GM12875 (cell line): ENCODE measurements around the gene CARD11.

Source experiments
- H3K4me3 ChIP-seq: one replicate; pipeline ENCODE4 v1.5.1; 2011; ENCODE audit warnings: low read depth, low read length, control low read depth
- CTCF ChIP-seq: IDR thresholded peaks from 2 replicates; pipeline ENCODE4 v1.5.1; 2011; ENCODE audit warnings: low read depth, mild to moderate bottlenecking, control low read depth, inconsistent platforms, low read length, moderate library complexity, borderline replicate concordance; ENCODE audit not compliant: insufficient read depth

CARD11 gene

DNA sequence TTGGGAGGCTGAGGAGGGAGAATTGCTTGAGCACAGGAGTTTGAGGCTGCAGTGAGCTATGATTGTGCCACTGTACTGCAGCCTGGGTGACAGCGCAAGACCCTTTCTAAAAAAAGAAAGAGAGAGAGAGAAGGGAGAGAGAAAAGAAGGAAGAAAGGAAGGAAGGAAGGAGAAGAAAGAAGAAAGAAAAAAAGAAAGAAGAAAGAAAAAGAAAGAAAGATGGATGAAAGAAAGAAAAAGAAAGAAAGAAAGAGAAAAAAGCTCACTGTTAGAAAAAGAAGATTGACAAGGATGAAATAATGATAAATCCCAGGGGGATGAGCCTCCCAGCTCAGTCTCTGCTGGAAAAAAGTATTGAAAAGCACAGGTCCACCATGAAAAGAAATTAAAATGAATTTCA lies 22.8 kb upstream of the CARD11 start:
- TF ChIP-seq CTCF: no peak
- H3K4me3 ChIP-seq: no peak overlapping the region

DNA sequence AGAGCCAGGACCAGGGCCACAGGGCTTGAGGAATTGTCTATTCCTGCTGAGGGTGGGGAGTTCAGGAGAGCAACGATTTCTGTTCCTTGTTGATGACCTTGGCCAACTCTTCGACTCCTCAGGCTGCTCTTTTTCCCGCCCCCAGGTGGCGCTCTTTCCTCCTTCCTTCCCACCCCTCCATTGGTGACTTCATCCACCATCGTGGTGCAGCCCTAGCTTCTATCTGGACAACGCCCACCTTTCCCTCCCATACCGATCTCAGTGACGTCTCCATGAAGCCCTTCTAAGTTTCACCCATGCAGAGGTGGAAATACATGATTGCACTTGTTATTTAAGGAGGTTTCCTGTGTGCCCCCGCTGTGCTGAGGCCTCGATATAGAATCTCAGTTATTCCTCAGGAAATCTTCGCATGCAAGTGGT lies 22.1 kb upstream of the CARD11 start:
- H3K4me3 ChIP-seq: no peak overlapping the region
- TF ChIP-seq CTCF: peak; percentile 82

DNA sequence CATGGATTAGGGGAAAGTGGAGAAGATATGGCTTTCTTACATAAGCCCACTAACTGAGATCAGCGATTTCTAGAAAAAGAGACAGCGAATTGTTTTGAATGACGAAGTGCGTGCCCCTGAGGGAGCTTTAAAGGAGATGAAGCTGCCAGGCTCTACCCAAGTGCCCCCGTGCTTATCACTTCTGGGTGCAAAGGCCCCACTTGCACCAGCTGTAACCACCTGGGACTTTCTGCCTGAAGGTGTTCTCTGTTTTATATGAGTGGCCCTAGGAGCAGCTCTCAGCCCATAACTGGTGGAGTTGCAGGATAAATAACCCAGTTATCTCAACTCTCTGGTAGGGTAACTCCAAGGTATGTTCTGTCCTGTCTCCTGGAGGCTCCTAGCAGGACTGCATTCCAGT lies 20.4 kb upstream of the CARD11 start:
- H3K4me3 ChIP-seq: no peak overlapping the region
- TF ChIP-seq CTCF: no peak

DNA sequence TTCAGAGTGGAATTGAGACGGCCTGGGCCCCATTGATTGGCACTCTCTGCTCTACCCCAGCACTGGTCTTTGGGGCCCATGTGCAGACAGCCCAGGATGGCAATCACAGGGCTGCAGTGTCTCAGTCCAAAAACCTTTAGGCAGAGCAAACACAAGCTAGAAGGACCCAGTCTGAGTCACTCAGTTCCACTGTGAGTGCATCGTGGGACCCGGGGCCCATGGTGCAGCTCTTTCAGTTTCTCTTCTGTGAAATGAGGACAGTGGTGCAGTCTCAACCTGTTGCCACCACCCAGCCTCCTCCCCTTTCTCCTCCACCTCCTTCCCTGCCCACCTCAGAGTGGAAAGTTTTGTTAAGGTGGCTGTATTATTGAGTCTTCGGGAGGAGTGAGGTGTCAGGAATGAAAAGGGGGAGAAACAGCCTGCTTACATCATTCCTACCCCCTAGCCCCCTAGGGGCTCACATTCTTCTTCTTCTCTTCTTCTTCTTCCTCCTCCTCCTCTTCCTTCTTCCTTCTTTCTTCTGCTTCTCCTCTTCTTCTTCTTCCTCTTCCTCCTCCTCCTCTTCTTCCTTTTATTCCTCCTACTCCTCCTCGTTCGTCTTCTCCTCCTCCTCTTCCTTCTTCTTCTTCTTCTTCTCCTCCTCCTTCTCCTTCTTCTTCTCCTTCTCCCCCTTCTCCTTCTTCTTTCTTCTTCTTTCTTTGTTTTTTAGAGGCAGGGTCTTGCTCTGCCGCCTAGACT lies 19.5 kb upstream of the CARD11 start:
- H3K4me3 ChIP-seq: peak overlapping the region; percentile 21
- TF ChIP-seq CTCF: no peak

DNA sequence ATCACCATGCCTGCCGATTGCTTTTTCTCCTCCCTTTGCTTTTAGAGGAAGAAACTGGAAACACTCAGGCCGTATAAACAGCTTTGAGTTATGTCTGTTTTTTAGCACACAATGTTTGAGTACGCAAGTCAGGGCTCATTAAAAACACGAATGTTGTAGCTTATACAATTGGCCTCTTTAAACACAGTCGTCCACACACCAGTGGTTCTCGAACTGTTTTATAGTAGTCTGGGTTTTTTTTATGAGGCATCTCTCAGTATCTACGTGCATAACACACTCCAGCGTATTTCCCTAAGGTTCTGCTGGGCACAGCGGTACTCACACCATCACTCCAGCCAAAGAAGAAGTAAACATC lies 13.4 kb upstream of the CARD11 start:
- no peak overlapping the region for H3K4me3 ChIP-seq
- TF ChIP-seq CTCF: no peak

DNA sequence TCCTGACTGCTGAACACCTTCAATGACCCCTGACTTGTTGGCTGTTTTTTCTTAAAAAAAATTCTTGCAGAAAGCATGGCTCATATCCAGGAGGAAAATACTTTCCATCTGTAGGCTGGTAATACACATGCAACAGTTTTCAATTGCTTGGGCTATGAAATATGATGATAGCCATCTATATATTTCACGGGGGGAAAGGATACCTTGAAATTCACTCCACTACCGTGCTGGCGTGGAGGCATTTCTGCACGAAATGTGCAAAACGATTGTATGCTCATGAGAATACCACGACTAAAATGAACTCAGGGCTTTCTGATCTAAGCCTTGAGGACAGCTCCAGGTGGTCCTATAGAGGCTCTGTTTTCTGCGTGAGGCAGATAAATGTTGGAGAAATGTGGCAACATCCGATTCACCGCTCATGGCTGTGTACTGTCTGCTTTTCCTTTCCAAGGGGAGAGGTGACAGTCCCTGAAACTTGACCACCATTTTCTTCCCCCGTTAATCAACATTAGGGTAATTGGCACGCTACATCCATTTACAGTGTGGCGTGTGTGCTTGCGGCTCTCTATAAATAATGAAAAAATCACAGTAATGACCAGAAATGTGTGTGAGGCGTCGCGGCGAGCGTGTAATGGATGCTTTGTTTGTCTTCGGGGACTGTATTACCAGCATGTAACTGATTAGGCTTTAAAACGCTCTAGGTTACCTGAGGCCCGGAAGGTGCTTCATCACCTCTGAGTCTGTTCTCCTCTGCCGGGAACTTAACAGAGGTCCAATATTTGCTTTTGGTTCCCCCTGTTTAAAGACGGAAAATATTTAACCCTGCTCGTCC lies 12.8 kb upstream of the CARD11 start:
- H3K4me3 ChIP-seq: no peak overlapping the region
- TF ChIP-seq CTCF: no peak

DNA sequence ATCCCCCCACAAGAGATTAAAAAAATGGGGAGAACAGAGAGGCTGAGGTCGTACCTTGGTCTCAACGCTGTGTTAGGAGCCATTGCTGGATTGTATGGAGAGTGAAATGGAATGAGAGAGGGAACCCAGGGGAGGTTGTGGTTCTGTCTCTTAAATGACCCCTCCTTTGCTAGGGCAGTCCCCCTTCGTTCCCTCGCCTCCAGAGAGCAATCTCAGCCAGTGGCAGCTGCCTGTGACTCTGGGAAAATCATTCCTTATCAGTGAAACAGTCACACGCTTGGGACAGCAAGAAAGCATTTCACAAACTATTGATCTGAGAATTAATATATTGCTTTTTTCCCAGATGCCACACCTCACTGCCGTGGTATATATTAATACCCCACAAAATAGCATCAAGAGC lies 12.0 kb upstream of the CARD11 start:
- no peak for TF ChIP-seq CTCF
- H3K4me3 ChIP-seq: no peak overlapping the region
